ENCODE data around the gene STAG3.

Gene STAG3

DNA sequence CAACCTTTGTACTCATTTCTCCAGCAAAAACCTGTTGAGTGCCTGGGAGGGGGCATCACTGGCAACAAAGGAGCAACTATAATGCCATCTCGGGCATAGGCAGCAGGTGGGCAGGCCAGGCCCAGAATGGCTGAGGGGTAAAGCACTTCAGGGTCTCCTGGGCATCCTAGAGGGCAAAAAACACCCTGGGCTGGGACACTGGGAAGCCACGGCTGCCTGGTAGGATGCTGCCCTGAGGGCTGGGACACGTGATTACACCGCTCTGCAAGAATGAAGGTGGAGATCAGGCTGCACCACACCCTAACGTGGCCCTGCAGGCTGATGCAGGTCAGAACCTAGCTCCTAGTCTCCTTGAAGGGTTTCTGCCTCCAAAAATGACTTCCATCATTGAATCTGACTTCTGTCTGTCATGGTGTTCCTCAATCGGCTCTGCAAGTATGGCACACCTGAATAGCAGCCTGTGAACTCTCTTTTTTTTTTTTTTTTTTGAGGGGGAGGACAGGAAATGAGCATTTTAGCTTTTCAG, 14.6 kb upstream of the STAG3 start:
- Mint-ChIP-seq H3K9me3 (no peaks in the 10 kb centered on the region), H3K36me3 (no peaks in the 10 kb centered on the region), H3K4me1 (peaks cover 34% of the 10 kb centered on the region), H3K27ac (peak overlapping the region; percentile 43), H3K4me3 (no peak overlapping the region)
- DNase-seq (ENCODE audit: low spot score in 2 of 2) (no peak), ATAC-seq (no peak)

DNA sequence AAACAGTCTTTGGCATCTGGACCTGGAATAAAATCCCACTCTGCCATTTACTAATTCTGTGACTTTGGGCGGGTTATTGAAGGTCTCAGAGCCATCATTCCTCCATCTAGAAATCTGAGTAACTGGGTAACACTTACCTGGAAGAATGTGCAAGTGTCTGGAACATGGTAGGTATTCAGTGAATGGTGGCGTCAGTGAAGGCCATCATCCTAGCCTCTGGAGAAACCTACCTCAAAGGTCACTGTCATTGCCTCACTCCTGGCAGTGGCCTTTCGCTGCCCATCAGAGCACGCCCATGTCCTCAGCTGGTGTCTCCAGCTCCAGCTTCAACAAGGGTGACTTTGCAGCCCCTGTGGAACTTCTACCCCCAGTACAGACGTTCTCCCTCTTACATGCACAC, 13.8 kb upstream of the STAG3 start:
- no peak for ATAC-seq
- peak overlapping the region; percentile 43 for H3K27ac Mint-ChIP-seq
- no peaks in the 10 kb centered on the region for H3K36me3 Mint-ChIP-seq
- H3K9me3 Mint-ChIP-seq = no peaks in the 10 kb centered on the region
- no peak overlapping the region for H3K4me3 Mint-ChIP-seq
- no peak for DNase-seq (ENCODE audit: low spot score in 2 of 2)
- peaks cover 42% of the 10 kb centered on the region for H3K4me1 Mint-ChIP-seq

DNA sequence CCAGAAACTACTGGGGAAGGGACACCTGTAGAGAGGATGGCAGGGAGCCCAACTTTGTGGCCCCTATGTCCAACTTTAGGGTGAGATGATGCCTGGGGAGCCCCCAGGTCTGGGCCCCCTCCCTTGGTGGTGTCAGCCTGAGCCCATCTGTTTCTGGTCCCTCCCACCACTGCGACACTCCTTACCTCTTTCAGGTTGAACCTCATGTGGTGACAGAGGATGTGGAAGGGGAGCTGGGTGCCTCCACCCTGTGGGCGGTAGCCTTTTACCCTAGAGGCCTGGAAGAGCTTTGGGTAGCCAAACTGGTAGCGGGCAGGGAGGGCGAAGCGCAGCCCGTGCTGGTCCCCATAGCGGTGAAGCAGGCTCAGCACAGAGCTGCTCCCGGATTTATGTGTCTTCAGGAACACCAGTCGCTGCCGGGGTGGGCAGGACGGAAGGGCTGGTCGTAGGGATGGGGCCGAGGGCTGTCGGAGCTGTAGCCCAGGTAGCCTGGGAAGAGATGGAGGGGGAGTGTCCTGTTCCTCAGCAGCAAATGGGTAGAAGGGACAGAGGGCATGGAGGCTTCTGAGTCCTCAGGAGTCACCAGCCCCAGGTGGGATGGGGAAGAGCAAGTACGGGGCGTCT, 11.3 kb upstream of the STAG3 start:
- H3K4me3 Mint-ChIP-seq = no peak overlapping the region
- H3K9me3 Mint-ChIP-seq = no peaks in the 10 kb centered on the region
- peaks cover 59% of the 10 kb centered on the region for H3K4me1 Mint-ChIP-seq
- H3K36me3 Mint-ChIP-seq = no peaks in the 10 kb centered on the region
- H3K27ac Mint-ChIP-seq = peak overlapping the region; percentile 7
- DNase-seq (ENCODE audit: low spot score in 2 of 2) = no peak
- ATAC-seq = peak; percentile 58

DNA sequence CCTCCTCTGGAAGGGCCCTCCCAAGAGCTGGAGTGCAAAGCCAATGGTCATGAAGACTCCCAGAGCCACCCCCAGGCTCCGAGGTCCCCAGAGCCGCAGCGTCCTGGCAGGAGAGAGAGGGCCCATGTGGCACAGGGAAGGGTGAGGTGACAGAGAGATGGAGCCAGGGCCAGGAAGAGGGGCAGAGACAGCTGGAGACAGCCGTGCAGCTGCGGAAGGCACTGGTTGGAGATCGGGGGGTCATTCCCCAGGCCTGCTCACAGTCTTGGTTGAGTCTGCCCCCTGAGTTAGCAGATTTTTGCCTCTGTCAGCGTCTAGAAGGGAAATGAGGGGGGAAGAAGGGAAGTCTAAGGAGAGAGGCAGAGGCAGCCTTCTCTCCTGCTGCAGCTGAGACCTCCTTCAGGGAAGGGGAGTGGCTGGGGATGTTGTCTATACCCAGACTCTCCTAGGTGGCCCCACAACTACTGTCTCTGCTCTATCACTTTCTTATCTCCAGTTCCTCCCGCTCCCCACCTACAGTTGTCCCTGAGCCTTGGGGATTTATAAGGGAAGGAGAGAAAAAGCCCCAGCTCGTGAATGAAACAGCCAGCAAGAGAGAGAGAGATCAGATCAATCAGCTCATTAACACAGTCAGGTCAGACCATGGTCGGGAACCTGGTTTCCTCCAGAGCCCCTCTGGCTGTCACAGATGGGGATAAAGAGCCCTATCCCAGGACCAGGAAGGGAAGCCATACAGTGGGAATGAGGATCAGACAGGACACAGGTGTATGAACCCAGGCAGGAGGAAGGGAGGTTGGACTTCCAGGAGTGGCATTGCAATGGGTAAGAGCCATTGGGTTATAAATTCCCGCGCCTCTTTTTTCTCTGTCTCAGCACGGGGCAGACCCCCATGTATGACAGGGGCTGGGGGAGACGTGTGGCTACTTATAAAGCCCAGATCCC, 10.5 kb upstream of the STAG3 start:
- no peaks in the 10 kb centered on the region for H3K36me3 Mint-ChIP-seq
- H3K27ac Mint-ChIP-seq = no peak overlapping the region
- peak overlapping the region; percentile 56 for H3K4me3 Mint-ChIP-seq
- peaks cover 64% of the 10 kb centered on the region for H3K4me1 Mint-ChIP-seq
- ATAC-seq (no peak), DNase-seq (ENCODE audit: low spot score in 2 of 2) (no peak)
- H3K9me3 Mint-ChIP-seq = no peaks in the 10 kb centered on the region

DNA sequence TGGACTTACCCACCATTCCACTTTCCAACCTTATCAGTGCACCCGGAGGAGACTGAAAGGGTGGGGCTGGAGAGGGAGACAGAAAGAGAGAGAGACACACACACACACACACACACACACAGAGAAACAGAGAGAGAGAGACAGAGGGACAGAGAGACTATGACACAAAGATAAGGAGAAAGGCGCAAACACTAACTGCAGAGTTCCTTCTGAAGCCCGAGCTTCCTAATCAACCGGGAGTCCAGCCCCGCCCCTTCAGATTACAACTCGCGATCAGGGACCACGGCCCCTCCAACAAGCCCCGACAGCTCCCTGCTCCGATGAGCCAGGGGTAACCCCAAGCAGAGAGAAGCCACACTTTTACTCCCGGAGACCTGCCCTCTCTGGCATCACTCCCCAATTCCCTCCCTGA, 9.8 kb upstream of the STAG3 start:
- peaks cover 61% of the 10 kb centered on the region for H3K4me1 Mint-ChIP-seq
- peak overlapping the region; percentile 56 for H3K4me3 Mint-ChIP-seq
- ATAC-seq = no peak
- H3K27ac Mint-ChIP-seq = no peak overlapping the region
- H3K36me3 Mint-ChIP-seq = no peaks in the 10 kb centered on the region
- no peak for DNase-seq (ENCODE audit: low spot score in 2 of 2)
- H3K9me3 Mint-ChIP-seq = no peaks in the 10 kb centered on the region

DNA sequence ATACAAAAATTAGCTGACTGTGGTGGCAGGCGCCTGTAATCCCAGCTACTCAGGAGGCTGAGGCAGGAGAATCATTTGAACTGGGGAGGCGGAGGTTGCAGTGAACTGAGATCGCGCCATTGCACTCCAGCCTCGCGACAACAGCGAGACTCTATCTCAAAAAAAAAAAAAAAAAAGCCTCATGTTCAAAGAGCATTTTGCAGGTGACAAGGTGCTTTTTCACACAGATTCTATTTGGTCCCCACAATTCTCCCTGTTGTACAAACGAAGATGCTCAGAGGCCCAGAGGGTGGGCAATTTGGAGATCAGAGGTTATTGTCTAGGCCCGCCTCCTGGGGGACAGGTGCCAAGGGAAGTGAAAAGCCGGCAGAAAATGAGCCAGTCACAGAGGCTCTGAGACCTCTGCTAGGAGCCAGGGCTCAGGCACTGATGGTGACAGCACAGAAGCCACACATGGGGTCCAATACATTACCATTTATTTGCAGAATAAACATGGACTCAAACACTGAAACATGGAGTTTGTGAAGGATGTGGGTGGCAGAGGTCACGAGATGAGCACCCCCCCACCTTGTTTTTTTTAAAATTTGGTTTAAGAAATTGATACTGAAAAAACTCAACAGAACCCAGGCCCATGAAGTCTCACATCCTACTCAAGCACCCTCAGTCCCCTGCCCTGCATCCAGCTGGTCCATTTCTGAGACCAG, 8.4 kb upstream of the STAG3 start:
- DNase-seq (ENCODE audit: low spot score in 2 of 2) (no peak), ATAC-seq (no peak)
- Mint-ChIP-seq H3K9me3 (no peaks in the 10 kb centered on the region), H3K36me3 (no peaks in the 10 kb centered on the region), H3K27ac (peak overlapping the region; percentile 23), H3K4me3 (peak overlapping the region; percentile 56), H3K4me1 (peaks cover 62% of the 10 kb centered on the region)

DNA sequence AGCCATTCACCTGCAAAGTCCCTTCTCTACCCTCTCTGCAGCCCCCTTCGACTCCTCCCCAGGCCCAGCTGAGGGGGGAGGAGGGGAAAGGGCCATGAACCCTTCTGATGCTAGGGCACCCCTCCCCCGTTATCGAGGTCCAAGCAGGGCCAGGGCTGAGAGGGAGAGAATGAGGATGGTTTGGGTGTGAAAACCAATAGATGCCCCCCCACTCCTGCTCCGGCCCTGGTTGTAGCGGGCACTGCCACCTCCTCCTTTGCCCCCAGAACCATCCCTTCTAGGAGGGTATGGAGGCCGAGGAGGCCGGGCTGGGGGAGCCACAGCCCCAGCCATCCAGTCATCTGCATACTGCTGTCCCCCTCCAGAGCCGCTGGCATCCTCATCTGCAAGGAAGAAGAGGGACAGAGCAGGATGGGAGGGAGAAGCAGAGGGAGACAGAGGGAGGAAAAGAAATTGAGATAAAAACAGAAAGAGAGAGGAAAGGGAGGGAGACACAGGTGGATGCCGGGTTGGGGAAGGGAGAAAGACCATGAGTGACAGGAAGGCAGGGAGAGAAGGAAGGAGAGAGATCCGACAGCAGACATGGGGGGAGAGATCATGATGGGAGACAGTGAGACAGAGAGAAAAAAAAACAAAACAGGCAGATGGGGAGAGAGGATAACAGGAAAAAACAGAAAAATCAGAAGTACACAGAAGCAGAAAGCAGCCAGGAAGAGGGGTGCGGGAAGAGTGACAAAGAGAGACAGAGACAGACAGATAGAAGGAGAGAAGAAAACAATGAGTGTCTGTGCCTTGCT, 7.4 kb upstream of the STAG3 start:
- Mint-ChIP-seq H3K9me3 (no peaks in the 10 kb centered on the region), H3K36me3 (no peaks in the 10 kb centered on the region), H3K4me1 (peaks cover 62% of the 10 kb centered on the region), H3K4me3 (peak overlapping the region; percentile 53), H3K27ac (no peak overlapping the region)
- DNase-seq (ENCODE audit: low spot score in 2 of 2) (no peak), ATAC-seq (no peak)

DNA sequence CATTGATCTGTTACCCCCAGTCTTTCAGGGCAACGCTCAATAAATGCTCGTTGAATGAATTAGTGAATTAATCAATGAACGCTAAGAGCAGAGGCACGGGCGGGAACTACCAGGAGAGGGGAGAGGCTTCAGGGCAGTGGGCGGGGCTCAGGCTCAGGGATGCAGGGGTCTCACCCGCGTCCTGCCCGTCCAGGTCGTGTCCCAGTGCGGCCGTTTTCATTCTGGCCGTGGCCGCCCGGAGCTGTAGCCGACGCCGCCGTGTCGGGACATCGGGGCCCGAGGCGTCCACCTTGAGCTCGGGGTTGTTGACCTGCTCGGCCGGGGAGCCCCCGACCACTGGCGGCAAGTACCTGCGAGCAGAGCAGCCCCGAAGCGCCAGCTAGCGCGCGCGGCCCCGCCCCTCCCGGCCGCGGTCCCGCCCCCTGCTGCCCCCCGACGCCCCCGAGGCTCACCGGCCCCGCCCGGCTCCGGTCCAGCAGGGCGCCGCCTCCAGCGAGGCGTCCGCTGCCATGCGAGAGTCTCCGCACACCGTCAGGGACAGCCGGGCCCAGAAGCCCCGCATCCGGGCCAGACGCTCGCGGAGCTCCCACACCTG, 6.5 kb upstream of the STAG3 start:
- DNase-seq (ENCODE audit: low spot score in 2 of 2) = no peak
- Mint-ChIP-seq H3K27ac (no peak overlapping the region), H3K4me1 (peaks cover 64% of the 10 kb centered on the region)

DNA sequence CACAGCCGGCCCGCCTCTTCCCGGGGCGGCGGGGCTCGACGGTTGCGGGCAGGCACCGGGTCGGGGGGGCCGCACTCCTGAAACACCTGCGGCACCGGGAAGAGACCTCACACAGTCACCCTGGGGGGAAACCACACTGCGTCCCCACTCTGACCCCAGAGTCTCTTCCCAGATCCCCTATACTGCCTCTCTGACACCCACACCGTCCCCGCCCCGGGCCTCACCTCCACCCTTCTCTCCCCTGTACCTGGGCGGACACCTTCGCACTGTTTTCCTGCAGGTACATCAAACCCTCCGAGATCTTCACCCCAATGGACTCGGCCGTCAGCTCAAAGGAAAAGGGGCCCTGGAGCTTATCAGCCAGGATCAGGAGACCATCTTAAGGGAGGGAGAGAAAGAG, 5.9 kb upstream of the STAG3 start:
- H3K27ac Mint-ChIP-seq = no peak overlapping the region
- peak; percentile 5 for ATAC-seq
- no peak for DNase-seq (ENCODE audit: low spot score in 2 of 2)
- no peaks in the 10 kb centered on the region for H3K9me3 Mint-ChIP-seq
- peaks cover 64% of the 10 kb centered on the region for H3K4me1 Mint-ChIP-seq
- H3K36me3 Mint-ChIP-seq = no peaks in the 10 kb centered on the region
- peak overlapping the region; percentile 53 for H3K4me3 Mint-ChIP-seq

More for the DNA sequence above, 6.5 kb upstream of the STAG3 start:
- no peaks in the 10 kb centered on the region for H3K9me3 Mint-ChIP-seq
- no peaks in the 10 kb centered on the region for H3K36me3 Mint-ChIP-seq
- peak overlapping the region; percentile 53 for H3K4me3 Mint-ChIP-seq
- peak; percentile 68 for ATAC-seq

DNA sequence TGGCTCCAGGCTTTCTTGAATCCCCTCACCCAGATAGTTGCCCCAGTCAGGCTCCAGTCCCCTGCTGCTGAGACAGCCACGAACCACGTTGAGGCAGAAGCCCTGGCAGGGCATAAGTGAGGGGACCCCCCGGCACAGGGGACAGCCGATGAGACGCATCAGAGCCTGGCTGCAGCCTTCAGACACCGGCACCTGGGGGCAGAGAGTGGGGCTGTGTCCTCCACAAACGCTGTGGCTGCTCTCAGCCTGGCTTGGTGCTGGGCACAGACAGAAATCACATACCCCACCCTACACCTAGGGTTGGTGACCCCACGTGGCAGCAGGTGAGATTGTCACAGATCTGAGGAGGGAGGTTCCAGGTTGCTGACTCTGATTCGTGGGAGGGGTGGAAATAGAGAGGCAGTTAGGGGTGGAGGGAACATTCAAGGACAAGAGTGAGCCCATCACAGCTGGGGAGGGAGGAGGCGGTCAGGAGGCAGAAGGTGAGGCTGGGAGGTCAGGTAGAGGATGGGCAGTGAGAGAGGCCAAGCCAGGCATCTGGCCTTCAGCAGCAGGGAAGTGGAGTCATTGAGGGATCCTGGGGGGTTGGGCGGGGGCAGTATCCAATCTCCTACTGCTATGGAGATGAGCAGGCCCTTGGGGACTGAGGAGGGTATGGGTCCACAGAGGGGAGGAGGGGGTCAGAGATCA, 3.8 kb upstream of the STAG3 start:
- H3K4me1 Mint-ChIP-seq = peaks cover 53% of the 10 kb centered on the region
- H3K4me3 Mint-ChIP-seq = no peak overlapping the region
- no peak overlapping the region for H3K27ac Mint-ChIP-seq
- no peak for DNase-seq (ENCODE audit: low spot score in 2 of 2)
- no peaks in the 10 kb centered on the region for H3K36me3 Mint-ChIP-seq
- ATAC-seq = no peak
- H3K9me3 Mint-ChIP-seq = no peaks in the 10 kb centered on the region

DNA sequence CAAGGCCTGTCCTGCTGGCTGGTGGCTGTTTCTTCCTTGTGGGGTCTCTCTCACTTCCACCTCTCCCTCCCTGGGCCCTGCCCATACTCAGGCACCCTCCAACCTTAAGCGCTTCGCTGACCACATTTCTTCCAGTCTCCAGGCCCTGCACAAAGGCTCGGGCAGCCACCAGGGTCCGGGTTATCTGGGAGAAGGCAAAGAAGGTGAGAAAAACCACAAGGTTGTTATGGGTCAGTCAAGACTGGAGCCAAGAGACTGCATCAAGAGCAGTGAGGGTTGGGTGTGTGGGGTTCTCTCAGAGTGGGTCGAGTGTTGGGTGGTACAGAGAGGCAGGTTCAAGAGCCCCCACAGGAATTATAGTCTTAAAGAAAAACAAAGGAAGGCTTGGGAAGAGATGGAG, 3.1 kb upstream of the STAG3 start:
- no peak for ATAC-seq
- Mint-ChIP-seq H3K4me1 (peaks cover 50% of the 10 kb centered on the region), H3K9me3 (no peaks in the 10 kb centered on the region), H3K27ac (no peak overlapping the region), H3K4me3 (no peak overlapping the region), H3K36me3 (no peaks in the 10 kb centered on the region)
- DNase-seq (ENCODE audit: low spot score in 2 of 2) = no peak

DNA sequence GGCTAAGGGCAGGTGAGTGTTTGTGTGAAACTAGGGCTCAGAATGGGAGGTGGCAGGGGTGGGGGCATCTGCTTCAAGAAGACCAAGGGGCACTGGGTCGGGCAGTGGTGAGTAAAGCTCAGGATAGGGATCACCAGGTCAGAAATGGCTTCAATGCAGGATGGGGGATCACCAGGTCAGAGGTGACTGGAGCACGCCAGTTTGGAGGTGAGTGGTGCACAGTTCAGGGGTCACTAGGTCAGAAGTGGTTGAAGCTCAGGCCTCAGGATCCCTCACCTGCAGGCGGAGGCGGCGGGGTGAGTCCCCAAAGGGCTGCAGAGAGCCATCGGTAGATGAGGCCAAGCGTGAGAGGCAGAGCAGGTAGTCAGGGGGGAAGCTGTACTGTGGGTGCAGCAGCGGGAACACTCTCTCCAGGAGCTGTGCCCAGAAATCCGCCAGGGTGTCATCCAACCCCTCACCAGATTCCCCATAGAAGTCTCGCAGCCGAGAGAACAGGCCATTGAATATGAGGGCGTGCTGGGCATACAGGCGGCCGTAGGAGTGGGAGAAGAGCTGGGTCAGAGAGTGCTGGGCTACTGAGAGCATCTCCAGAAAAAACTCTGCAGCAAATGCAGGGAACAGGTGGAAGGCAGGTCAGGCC, 2.3 kb upstream of the STAG3 start:
- H3K4me1 Mint-ChIP-seq = peaks cover 46% of the 10 kb centered on the region
- no peaks in the 10 kb centered on the region for H3K9me3 Mint-ChIP-seq
- H3K36me3 Mint-ChIP-seq = no peaks in the 10 kb centered on the region
- no peak for ATAC-seq
- DNase-seq (ENCODE audit: low spot score in 2 of 2) = no peak
- peak overlapping the region; percentile 9 for H3K4me3 Mint-ChIP-seq
- no peak overlapping the region for H3K27ac Mint-ChIP-seq

DNA sequence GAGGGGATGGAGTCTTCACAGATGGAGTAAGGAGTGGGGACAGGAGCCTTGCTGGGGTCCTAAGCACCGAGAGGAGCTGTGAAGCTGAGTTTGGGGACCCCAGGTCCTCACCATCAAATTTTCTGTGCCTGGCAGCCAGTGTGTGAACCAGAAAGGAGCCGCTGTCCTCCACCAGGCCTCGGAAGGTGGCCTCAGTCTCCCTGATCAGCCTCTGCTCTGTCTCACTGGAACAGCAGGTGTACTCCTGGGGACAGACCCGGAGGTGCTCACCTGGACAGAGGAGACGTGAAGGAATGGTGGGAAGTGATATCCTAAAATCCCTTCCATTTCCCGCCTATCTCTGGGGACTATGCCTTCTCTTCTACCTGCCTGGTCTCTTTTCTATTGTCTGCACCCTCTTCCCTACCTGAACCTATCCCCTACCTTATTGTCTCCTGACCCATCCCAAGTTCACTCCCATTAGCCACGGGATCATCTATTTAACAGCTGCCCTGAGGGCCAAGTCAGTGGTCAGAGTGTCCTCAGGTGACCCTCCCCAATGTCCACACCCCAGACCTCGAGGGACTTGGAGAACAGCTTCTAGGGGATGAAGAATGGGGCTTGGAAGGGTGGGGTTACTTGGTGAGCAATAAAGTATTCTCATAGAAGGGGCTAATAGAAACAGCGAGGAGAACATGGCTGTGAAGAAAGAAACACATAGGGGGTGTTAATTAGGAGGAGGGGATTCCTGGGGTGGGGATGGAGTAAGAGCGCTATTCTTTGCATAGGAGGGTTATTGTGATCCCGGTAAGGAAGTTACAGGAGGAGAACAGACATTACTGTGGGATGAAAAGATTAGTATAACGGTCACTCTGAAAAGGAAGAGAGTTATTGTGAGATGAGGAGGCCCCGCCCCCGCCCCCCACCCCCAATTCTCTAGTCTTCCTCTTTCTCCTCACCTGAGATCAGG, 1.3 kb upstream of the STAG3 start:
- Mint-ChIP-seq H3K4me3 (peak overlapping the region; percentile 71), H3K36me3 (no peaks in the 10 kb centered on the region), H3K27ac (no peak overlapping the region), H3K9me3 (no peaks in the 10 kb centered on the region), H3K4me1 (peaks cover 49% of the 10 kb centered on the region)
- ATAC-seq (no peak), DNase-seq (ENCODE audit: low spot score in 2 of 2) (no peak)

Measured in stimulated activated effector memory CD8-positive, alpha-beta T cell treated with anti-CD3 and anti-CD28 coated beads, Interleukin-12 subunit alpha, Interleukin-12 subunit beta, amount 100 ng/mL, for 72 hours (primary cell).